GM18505 (cell line): Measurements from ENCODE around the gene GPR139.

Experiments
- ATAC-seq: cut with Tn5 transposase; IDR thresholded peaks from one replicate; pipeline ENCODE4 v1.9.1; 2021; ENCODE audit not compliant: unreplicated experiment
- POLR2A ChIP-seq: IDR thresholded peaks from 4 replicates; pipeline ENCODE4 v1.6.1; 2011; ENCODE audit warnings: borderline replicate concordance; ENCODE audit not compliant: insufficient read depth, insufficient read length; ENCODE audit errors: extremely low read depth

GPR139 gene

DNA sequence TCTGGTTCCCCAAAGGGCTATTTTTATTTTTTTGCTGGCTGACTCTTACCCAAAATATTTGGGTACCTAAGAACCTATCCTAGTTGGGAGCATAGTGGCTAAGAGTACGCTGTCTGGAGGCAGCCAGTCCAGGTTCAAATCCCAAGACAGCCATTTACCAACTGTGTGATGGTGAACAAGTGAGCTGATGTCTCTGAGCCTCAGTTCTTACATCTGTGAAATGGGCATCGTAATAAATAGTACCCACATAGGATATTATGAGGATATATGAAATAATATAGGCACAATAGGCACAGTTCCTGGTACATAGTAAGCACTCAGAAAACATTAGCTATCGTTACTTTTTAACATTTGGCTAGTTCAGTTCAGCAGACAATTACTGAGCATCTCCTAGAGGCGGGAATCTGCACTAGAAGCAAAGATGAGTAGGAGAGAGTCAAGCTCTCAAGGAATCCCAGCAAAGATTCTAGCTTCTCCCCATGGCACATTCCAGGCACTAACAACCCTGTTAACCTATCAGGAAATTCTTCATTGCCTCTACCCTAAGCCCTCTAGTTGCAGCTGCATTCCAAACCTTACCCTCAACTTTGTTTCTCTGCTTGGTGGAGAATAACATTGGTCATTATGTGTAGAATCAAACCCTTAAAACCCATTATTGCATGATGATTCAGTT is 31.6 kb downstream of the GPR139 start:
- no peak for ATAC-seq
- TF ChIP-seq POLR2A: no peak

DNA sequence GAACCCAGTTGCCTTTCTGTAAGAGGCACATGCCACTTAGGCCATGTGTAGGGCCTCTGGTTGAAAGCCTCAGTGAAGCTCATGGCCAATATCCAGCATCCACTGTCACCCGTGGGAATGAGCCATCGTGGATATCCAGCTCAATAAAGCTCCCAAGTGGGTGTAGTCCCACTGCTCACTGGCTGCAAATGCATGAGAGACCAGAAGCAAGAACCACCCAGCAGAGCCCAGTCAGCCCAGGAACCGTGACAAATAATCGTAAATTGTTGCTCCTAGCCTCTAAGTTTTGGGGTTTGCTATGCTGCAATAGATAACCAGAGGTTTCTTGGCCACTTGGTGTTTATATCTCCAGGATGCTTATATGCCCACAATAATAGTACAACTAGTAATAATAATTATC is 33.7 kb downstream of the GPR139 start:
- no peak for ATAC-seq
- TF ChIP-seq POLR2A: no peak

DNA sequence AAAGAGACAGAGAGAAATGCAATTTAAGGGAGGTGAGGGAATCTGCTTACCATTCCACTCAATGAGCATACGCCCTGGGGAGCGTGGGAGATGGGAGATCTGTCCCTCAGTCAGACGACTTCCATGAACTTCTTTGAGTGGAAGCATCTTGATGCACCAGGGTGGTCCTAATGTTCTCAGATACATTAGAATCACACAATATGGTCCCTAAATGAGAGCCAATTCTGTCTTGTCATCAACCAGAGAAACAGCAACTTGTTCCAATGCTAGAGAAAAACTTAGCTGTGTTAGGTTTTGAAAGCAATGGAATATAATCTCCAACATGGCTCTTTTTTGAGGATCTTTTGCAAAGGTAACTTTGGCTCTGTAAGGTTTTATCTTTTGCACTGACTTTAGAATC is 44.1 kb downstream of the GPR139 start:
- TF ChIP-seq POLR2A: no peak
- no peak for ATAC-seq

DNA sequence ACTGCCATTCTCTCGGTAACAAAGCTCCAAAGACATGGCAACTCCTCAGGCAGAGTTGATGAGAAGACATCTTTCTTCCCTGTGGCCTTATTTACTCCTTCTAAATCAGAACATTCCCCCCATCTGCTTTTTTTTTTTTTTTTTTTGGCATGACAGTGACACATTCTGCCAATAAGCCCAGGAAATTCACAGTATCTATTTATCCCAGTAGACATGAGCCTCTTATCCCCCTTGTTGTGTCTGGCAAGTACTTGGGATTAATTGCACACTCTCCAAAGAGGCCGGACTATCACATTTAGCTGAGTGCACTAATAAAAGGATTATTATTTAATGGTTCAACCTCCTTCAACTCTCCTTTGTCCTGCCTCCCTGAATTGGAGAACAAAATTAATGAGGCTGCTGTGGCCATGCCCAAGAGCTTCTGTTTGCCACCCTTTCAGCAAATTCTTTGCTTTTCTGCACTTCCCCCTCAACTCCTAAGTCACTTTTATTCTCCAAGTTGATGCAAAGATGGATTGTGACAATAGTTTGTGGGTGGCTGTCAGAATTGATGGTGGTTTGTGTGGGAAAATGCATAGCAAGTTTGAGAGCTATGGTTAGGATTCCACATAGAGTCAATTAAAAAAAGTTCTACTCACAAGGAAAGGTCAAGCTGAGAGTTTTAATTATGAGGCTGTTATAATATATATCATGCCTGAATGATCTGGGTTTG is 47.2 kb downstream of the GPR139 start:
- TF ChIP-seq POLR2A: no peak
- no peak for ATAC-seq

DNA sequence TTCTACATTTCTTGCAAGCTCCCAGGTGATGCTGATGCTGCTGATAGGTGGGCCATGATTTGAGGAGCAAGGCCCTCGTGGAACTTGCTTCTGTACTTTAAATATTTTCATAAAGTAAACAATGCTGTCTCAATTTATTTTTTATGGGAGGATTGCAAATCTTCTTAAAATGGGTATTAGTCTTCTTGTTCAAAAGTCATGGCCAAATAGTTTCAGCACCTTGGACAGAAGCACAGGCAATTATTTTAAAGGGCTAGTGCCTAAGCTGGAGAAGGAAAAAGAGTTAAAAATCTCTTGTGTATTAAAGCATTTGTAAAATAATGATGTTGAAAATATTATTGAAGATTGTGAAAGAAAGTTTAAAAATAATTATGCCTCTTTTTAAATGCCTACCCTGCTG is 50.5 kb downstream of the GPR139 start:
- TF ChIP-seq POLR2A: no peak
- no peak for ATAC-seq

DNA sequence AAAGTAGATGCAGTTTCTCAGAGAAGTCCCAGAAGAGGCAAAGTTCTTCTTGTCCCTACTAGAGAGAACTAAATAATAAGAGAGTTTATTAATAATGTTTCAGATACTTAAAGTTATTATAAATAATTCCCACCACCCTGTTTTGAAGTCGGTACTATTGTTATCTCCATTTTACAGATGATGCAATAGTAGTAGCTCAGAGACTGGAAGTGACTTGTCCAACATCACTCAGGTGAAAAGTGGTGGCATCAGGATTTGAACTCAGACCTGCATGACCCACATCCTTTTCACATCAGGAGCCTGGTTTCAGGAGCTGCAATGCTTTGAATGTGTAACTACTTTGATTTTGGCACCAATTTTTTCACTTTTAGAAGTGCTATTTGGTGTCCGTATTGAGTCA is 52.7 kb downstream of the GPR139 start:
- no peak for ATAC-seq
- TF ChIP-seq POLR2A: no peak

DNA sequence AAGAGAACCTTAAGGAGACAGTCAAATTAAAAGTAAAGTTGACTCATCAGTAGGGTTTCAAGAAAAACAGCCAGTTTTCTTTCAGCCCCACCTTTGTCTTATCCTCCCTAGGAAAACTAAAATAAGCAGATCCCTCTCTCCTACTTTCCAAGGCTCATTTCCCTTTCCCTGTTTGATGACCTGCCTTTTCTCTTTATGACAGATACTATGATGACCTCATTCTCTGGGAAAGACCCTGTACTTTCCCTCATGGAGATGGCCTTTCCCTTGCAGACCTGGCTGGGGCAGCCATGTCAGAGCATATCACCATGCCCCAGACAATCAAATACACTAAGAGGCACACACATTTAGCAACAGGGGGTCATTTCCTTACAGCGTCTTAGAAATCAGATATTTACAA is 53.6 kb downstream of the GPR139 start:
- no peak for ATAC-seq
- TF ChIP-seq POLR2A: no peak

DNA sequence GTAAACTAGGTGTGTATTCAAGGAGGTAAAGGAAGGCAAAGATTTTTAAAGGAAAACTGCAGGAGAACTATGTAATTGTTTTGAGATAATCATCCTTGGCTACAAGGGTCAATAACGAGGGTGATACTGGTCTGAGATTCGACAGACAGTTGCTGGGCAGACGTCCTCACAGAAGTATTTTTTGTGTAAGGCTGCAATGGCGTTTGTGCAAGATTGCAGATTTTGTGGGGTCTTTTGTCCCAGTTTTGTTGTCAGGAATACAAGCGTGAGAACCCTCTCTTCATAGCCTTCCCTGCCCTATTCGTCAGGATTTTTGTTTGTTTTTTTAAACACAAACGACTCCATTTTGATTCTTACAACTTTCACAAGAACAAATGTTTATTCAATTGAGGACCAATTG is 57.5 kb downstream of the GPR139 start:
- TF ChIP-seq POLR2A: no peak

DNA sequence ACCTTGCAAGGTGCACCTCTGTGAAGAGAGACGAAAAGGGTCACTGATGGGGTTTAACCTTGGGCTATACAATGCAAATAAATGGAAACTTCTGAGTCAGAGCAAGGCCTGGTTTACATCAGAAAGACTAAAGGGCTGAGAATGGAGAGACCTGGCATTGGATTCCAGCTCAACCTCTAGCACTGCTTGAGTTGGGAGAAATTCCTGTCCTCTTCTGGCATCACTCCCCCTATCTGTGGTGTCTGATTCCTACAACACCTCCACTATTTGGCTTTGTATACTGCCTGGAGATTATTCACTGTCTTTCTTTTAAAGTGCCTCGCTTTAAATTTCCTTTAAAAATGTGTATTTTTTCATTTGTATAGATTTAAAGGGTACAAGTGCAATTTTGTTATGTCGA is 68.8 kb downstream of the GPR139 start:
- ATAC-seq: no peak
- no peak for TF ChIP-seq POLR2A

More for the DNA sequence above, 57.5 kb downstream of the GPR139 start:
- ATAC-seq: no peak

DNA sequence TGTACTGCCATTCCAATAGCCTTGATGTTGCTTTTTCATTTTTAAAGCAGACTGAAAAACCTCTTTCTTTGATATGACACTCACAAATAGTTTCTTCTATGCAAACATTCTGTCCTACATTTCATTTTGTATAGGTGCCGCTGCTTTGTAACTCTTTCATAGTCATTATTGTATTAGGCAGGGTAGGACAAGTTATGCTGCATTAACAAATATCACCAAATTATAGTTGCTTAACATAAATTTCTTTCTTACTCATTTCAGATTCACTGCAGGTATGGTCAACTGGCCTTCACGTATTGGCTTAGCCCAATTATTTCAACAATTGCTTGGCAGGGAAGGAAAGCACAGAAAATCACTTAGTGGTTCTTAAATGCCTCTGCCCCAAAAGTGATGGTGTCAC is 70.8 kb downstream of the GPR139 start:
- TF ChIP-seq POLR2A: no peak
- no peak for ATAC-seq

DNA sequence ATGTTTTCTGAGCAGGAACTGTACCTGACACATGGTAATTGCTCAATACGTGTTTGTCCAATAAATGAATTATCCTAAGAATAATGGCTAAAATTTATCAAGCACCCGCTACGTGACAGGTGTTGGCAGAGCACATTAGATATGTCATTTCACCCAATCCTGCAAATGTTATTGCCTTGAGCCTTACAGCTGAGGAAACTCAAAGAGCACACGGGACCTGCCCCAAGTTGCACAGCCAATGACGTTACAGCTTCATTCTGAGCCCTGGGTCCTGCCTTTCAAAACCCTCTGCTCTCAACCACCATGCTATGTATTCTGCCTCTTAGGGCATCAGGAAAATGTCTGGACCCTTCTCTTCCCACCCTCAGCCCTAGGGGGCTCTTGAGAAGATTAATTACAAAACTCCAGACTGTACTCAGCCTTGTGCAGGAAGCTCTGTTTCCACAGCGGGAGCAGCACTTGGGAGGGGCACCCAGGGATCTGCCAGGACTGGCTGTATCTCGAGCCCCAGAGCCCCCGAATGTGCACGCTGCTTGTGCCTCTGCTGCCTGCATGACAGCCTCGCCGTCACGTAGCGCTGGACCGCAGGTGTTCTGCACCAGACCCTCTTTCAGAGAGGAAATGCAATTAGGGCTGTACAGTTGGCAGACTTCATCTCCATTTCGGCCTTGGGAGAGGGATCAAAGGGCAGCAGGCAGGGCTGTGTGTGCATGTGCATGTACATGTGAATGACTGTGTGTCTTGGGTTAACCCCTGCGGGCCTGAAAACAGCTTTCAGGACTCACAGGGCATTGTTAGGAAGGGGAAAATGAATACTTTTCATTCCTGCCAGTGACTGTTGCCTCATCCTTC is 71.6 kb downstream of the GPR139 start:
- ATAC-seq: no peak
- TF ChIP-seq POLR2A: no peak

DNA sequence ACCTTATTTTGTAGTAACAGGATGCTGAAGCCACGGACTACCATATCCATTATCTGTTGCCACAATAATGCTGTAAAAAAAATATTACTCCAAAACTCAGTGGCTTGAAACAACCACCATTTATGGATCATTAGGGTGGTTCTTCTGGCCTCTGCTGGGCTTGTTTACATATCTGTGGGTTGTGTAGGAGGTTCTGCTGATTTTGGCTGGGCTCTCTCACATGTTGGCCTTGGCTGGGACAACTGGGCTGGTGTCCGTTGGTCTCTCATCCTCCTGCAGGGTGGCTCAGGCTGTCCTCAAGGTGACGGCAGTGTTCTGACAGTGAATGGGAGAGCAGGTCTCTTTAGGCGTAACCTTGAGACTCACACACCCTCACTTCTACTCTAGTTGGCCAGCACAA is 76.0 kb downstream of the GPR139 start:
- no peak for ATAC-seq

DNA sequence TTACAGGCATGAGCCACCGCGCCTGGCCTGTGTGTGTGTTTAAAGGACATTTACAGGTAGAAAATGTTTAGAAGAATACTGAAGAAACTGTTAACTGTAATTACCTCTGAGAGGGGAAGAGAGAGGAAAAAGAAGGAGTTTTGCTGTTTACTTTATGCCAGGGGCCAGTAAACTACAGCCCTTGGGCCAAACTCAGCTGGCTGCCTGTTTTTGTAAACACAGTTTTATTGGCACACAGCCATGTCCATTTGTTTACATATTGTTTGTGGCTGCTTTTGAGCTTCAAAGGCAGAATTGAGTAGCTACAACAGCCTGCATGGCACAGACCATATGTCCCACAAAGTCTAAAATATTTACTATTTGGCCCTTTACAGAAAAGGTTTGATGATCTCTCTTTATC is 76.4 kb downstream of the GPR139 start:
- TF ChIP-seq POLR2A: no peak
- no peak for ATAC-seq

More for the DNA sequence above, 76.0 kb downstream of the GPR139 start:
- no peak for TF ChIP-seq POLR2A

DNA sequence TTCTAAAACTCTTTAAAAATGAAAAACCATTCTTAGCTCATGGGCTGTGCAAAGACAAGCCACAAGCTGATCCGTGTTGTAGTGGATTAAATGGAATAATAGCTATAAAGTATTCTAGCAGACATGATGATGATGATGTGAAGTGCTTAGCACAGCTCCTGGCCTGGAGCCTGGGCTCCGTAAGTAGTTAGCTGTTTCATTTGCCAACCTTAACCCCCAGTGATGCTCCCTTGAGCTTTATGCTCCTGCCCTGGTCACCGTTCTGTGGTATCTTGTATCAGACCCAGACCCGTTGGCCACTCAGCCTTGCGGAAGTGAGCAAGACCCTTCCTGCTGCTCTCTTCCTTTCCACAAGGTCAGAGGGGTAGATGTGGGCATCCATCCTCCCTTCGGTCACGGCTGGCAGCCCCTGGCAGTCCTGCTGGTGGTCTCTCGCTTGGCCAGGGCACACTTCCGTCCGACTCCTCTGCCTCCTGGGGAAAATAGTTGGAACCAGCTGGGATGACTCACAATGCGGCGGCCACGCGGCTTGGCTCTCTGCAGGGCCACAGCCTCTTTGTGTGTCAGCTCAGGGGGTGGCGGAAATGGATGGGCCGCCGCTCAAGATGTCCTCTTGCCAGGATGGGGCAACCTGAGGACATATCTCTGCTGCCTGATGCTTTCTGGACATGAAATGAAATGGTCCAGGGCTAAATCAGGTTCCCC is 79.1 kb downstream of the GPR139 start:
- no peak for TF ChIP-seq POLR2A

DNA sequence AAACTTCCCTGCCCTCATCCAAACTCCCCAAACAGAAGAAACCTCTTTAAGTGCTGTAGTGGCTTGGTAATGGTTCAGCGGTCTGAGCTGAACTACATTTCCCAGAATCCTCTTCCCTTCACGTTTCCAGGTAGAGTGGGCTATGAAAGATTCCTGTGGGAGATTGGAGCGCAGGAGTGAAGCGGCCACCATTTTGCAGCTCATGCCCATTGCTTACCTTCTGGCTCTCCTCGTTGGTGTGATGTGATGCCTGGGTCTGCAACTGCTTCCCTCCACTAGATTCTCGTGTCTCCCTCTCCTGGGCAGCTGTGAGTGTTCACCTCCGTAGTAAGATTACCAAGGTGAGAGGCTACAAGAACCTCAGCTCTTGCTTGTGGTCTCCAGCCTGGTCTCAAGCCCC is 82.1 kb downstream of the GPR139 start:
- ATAC-seq: no peak
- no peak for TF ChIP-seq POLR2A

More for the DNA sequence above, 79.1 kb downstream of the GPR139 start:
- no peak for ATAC-seq
